GM19025 (cell line): ENCODE data around the gene ZSCAN22.
"Not testable (repeated sequence)": the region's sequence is repeated elsewhere in the genome, so short reads cannot be mapped to it uniquely, and the experiment has no call there.

ENCODE experiments used
- ATAC-seq: cut with Tn5 transposase; IDR thresholded peaks from one replicate; pipeline ENCODE4 v1.9.1; 2021; ENCODE audit warnings: mild to moderate bottlenecking, low read depth, moderate library complexity; ENCODE audit not compliant: unreplicated experiment

Gene ZSCAN22

GRCh38 chr19:58326914-58327726, at the start of gene ZSCAN22:
Gene ZSCAN22, plus strand, starts transcription at chr19:58326994. Its CDS starts 7,809 bp downstream, at chr19:58334803.
- peak; percentile 87 for ATAC-seq

DNA sequence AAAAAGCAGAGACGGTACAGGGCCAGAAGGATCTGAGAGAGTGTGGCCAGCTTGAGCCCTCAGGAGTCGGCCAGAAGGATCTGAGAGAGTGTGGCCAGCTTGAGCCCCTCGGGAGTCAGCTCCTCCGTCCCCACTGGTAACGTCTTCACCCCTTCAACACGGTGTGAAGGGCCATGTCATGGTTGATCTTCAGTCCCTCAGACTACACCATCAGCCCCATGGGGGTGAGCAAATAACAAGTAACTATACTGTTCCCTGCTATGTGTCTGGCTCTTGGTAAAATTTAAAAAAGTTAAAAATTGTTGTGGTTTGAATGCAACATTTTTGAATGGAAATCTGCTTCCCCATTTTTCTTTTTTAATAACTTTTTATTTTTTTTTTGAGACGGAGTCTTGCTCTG, 49.6 kb upstream of the ZSCAN22 start:
- no peak for ATAC-seq

DNA sequence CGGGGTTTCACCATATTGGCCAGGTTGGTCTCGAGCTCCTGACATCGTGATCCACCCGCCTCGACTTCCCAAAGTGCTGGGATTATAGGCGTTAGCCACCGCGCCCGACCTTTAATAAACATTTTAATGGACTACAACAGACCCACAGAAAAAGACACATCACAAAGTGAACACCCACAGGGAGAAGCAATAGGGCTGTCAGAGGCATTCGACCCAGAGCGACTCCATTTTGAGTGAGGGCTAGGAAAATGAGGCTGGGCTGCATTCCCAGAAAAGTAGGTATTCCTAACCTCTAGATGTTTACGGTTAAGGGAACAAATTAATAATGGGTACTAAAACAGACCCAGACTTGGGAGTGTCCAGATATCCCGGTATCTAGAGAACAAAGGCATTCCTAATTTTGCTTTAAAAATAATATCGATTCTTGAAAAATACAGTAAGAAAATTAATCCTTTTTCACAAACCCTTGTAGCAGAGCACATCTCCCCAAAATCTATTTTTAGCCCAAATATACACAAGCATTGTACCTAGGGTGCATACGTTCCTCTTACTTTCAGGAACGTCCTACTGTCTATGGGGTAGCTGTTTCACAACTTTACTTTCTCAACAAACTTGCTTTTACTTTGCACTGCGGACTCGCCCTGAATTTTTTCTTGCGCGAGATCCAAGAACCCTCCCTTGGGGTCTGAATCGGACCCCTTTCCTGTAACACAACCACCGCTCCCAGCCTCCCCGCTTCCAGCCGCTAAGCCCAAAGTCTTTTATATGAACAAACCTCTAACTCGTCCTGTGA, 48.9 kb upstream of the ZSCAN22 start:
- ATAC-seq: no peak

- ATAC-seq: peak; percentile 97
These were observed 48.2 kb upstream of the ZSCAN22 start, which contains the start of gene ZNF8 for GRCh38 chr19:58278541-58279041. Gene ZNF8, plus strand, starts transcription at chr19:58278955. Its CDS starts 127 bp downstream, at chr19:58279082.

- ATAC-seq: no peak
These were observed 47.5 kb upstream of the ZSCAN22 start for GRCh38 chr19:58279042-58279924.

- ATAC-seq: no peak
These were observed 46.9 kb upstream of the ZSCAN22 start for GRCh38 chr19:58279925-58280316.

DNA sequence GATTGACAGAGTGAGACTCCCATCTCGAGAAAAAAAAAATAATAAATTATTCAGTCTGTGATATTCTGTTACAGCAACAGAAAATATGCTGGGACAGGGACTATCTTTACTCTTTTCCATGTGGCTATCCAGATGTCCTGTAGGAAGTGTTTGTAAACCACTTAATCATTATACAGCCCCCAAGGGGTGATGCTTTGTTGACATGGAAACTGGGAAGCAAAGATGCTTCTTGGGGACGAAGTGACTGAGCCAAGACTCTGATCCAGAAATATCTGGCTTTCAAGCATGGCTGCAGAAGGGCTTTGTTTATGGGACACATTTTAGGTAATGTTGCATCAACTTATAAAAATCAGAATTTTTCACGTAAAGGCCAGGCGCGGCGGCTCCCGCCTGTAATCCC, 42.6 kb upstream of the ZSCAN22 start:
- no peak for ATAC-seq

DNA sequence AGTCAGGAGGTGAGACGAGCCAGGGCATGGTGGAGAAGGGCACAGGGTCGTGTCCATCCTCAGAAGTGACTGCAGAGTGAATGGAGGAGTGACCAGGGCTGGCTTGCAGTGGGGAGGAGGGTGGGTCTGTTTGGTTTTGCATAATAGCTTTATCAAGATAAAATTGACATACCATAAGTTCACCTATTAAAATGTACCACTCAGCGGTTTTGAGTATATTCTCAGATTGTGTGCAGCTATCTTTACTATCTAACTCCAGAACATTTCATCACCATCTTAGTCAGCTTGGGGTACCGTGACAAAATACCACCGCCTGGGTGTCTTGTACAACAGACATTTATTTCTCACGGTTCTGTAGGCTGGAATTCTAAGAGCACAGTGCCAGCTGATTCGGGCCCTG, 34.9 kb upstream of the ZSCAN22 start:
- ATAC-seq: no peak

DNA sequence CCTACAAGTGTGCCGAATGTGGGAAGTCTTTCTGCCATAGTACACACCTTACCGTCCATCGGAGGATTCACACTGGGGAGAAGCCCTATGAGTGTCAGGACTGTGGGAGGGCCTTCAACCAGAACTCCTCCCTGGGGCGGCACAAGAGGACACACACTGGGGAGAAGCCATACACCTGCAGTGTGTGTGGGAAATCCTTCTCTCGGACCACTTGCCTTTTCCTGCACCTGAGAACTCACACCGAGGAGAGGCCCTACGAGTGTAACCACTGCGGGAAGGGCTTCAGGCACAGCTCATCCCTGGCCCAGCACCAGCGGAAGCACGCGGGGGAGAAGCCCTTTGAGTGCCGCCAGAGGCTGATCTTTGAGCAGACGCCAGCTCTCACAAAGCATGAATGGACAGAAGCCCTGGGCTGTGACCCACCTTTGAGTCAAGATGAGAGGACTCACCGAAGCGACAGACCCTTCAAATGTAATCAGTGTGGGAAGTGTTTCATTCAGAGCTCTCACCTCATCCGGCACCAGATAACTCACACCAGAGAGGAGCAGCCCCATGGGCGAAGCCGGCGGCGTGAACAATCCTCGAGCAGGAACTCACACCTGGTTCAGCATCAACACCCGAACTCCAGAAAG, 31.9 kb upstream of the ZSCAN22 start:
- ATAC-seq: no peak

- ATAC-seq: no peak
These were observed 30.7 kb upstream of the ZSCAN22 start for GRCh38 chr19:58296104-58296503.

GRCh38 chr19:58300620-58301019, 26.2 kb upstream of the ZSCAN22 start:
- ATAC-seq: no peak

- ATAC-seq: no peak
These were observed 22.5 kb upstream of the ZSCAN22 start for GRCh38 chr19:58304255-58304654.

DNA sequence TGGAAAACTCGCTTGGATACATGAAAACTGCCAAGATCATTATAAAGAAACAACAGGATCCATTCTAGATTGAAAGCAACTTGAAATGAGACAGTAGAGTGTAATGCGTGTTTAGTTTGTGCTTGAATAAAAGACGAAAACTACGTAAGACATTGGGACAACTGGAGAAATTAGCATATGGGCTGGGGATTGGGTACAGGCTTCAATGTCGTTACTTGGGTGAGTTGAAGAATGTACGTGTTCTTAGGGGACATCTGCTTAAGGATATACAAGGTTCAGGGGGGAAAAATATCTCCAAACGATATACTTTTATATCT, 22.1 kb upstream of the ZSCAN22 start:
- ATAC-seq: no peak

DNA sequence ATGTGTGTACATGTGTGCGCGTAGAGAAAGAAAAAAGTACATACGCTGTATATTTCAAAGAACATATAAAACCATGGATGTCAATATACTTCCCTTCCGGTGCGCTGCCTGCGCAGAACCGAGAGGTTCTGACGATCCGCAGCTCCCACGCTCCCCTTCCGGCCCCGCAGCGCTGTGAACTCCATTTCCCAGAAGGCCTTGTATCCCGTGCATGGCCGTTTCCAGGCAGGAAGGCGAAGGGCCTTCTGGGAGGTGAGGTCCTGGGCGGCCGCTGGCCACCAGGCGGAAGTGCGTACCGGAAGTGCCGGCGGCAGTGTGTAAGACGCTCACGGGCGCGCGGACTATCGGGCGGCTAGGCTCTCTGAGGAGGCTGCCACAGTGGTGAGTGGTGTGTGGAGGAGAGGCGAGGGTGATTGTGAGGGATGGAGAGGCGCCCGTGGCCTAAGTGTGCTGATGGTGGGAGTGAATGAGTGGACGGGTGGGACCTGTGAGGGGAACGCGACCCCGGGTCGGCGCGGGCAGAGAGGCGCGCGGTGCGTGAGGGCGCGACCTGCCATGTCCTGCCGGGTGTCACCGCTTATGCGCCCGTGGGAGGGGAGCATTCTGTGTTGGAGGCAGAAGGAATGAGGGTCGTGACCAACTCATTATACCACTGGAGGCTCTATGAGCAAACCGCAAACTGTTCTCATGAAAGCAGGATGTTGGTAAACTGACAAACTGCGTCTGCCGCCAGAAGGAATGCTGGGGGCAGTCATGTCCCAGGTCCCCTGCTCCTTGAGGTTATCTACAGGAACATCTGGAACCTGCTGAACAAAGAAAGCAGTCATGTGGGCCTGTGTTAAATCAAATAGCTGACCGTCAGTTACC, 21.5 kb upstream of the ZSCAN22 start, which contains the start of gene ERVK3-1:
ERVK3-1 (plus strand) TSS at position 313 of the 867 bp plus-strand sequence. CDS start 6,792 bp downstream, outside the sequence.
- peak; percentile 97 for ATAC-seq

DNA sequence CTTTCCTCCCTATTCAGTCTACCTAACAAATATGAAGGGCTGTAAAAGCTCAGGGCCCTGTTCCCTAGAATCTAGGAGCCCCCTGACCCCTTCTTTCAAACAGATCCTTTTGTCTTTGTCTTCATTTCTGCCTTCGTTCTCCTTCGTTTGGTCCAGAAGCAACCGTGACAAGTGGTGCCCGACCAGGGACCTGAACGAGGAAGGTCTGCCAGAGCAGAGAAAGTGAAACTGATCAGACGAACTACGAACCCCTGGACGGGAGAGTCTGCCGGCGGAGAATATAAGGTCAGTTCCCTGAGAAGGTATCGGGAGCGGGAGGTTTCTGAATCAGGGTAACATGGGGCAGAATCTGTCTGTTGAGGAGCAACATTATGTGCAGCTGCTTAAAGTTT, 20.9 kb upstream of the ZSCAN22 start:
- no peak for ATAC-seq

DNA sequence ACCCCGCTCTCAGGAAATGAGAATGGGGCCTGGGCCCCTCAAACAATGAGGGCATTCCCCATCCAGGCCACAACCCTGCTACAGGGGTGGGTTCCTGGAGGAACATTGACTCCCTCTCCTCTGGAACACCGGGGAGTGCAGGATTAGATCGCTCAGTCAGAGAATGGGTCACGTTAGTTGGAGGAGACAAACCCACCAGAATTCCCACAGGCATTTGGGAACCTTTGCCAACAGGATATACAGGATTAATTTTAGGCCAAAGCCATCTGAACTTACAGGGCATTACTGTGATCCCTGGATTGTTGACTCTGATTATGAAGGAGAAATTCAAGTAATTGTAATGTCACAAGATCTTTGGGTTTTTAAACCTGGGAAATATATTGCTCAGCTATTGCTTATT, 19.1 kb upstream of the ZSCAN22 start:
- ATAC-seq: no peak

GRCh38 chr19:58310685-58311084, 16.1 kb upstream of the ZSCAN22 start:
- not testable (repeated sequence) for ATAC-seq

DNA sequence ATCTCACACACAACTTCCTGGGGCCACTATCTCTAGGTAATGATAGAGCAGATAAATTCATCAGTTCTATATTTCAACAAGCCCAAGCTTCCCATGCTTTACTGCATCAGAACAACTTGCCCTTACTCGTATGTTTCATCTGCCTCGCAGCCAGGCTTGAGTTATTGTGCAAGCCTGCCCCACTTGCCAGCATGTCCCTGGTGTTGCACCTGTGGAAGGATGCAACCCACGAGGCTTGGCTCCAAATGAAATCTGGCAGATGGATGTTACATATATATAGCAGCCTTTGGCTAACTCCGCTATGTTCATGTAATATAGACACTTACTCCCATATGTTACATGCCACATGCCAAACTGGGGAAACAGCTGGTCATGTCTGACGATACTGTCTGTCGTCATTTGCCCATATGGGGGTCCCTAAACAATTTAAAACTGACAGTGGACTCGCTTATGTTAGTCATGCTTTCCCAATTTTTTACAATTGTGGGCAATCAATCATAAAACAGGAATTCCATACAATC, 15.4 kb upstream of the ZSCAN22 start:
- ATAC-seq: no peak

DNA sequence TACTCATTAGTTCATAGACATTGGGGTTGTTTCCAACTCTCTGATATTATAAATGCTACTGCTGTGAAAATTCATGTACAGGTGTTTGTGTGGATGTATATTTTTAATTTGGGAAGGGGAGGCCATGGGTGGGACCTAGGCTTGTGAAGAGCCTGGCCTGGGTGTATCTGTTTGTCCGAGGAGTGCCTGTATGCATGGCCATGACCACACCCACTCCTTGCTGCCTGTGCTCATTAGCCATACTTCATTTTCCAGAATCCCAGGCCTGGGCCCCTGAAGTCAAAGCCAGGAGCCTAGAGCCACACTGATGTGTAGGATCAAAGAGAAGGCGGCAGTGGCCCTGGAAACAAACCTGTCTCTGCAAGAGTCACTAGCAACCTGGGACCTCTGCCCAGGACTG, 11.2 kb upstream of the ZSCAN22 start:
- ATAC-seq: no peak
